ENCODE data around the gene SHH.
A peak's percentile ranks its signal among the peaks of the same experiment; 100 is the strongest.

SHH gene

DNA sequence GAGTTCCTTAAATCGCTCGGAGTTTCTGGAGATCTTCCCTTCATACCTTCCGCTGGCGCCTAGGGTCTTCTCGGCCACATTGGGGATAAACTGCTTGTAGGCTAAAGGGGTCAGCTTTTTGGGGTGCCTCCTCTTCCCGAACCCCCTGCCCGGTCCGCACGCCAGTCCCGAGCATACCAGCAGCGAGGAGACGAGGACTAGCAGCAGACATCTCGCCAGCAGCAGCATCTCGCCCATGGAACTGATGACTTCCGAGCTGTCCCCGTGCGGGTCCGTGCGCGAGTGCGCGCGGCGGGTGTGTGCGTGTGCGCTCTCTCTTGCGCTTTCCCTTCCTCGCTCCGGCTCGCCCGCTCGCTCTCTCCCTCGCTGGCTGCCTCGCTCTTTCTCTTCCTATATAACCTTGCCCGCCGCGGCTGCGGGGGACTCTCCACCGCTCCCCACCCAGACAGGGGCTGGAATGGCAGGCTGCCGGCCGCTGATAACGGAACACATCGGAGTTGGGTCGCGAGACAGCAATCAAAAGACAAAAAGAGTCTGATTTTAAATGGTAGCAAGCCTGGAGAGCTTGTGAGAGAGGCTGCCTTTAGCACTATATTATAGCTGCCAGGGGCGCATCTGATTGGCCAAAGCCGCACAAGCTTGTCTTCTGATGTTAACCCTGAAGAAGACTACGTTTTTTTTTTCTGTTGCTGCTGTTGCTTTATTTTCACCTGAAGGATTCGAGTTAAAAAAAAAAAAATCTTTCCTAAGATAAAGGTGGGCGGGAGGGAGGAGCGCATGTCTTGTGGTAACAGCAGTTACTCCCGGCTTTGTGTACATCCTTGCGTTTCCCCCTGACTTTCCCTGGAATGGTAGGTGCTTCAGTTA is at the start of gene SHH:
TSS of gene SHH (minus strand) at position 569 of the 867 bp plus-strand sequence. CDS start at position 228, 341 bp downstream.
- Histone ChIP-seq H3K4me2 (ENCODE audit: low read depth, low read length, poor library complexity, severe bottlenecking) (no peak within 1 kb of the TSS), H4K20me1 (ENCODE audit: insufficient read depth, low read length, poor library complexity, severe bottlenecking) (no peaks in the 10 kb centered on the region), H3K27me3 (ENCODE audit: insufficient read depth, low read length, poor library complexity, severe bottlenecking) (no peaks in the 10 kb centered on the region), H3K4me3 (ENCODE audit: low read length, poor library complexity, severe bottlenecking) (no peak within 1 kb of the TSS), H3K4me1 (ENCODE audit: insufficient read depth, low read length, poor library complexity, severe bottlenecking) (no peaks in the 10 kb centered on the region), H3K9me2 (replicated peaks; ENCODE audit: low read depth, low read length) (no peaks in the 10 kb centered on the region), H3K79me2 (ENCODE audit: insufficient read depth, low read length) (no peaks in the 10 kb centered on the region), H3F3A (ENCODE audit: low read depth) (no peaks in the 10 kb centered on the region), H3K36me3 (ENCODE audit: insufficient read depth, low read length) (no peaks in the 10 kb centered on the region), H2AFZ (ENCODE audit: low read length) (0 out of 2 replicates have a peak within 1 kb of the TSS, but pooled peaks have one; percentile 43), H3K9me3 (ENCODE audit: insufficient read depth, low read depth, low read length) (no peaks in the 10 kb centered on the region), H3K9ac (ENCODE audit: low read depth, low read length, poor library complexity, severe bottlenecking) (no peak within 1 kb of the TSS)
- TF ChIP-seq, protein P1, sequence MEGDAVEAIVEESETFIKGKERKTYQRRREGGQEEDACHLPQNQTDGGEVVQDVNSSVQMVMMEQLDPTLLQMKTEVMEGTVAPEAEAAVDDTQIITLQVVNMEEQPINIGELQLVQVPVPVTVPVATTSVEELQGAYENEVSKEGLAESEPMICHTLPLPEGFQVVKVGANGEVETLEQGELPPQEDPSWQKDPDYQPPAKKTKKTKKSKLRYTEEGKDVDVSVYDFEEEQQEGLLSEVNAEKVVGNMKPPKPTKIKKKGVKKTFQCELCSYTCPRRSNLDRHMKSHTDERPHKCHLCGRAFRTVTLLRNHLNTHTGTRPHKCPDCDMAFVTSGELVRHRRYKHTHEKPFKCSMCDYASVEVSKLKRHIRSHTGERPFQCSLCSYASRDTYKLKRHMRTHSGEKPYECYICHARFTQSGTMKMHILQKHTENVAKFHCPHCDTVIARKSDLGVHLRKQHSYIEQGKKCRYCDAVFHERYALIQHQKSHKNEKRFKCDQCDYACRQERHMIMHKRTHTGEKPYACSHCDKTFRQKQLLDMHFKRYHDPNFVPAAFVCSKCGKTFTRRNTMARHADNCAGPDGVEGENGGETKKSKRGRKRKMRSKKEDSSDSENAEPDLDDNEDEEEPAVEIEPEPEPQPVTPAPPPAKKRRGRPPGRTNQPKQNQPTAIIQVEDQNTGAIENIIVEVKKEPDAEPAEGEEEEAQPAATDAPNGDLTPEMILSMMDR (conservative IDR thresholded peaks at IDR 0.05; ENCODE audit: low read length), result no peak
- TF ChIP-seq EZH2phosphoT487 (IDR thresholded peaks at IDR 0.05; ENCODE audit: borderline replicate concordance), result no peak

DNA sequence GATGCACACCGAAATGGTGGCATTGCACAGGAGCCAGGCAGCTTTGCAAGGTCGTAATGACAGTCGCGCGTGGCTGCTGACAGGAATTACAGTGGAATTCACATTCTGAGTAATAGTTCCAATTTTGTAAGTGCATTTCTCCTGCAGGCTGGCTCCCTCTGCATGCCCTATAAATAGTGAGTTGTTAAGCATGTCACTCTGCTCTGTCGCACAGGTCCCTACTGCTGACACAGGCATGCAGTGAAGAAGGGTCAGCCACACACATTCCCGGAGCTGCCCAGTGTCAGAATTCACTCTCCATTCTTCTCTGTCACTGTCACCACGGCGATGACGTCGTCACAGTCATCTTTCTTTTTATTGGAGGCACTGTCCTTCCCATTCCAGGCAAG is 49.2 kb upstream of the SHH start:
- H3K36me3 ChIP-seq (ENCODE audit: insufficient read depth, low read length), result no peaks in the 10 kb centered on the region
- H3K9ac ChIP-seq (ENCODE audit: low read depth, low read length, poor library complexity, severe bottlenecking), result no peak overlapping the region
- H3K9me2 ChIP-seq (replicated peaks; ENCODE audit: low read depth, low read length), result no peaks in the 10 kb centered on the region
- no peaks in the 10 kb centered on the region; the same call in 1 of the 2 replicates for H3K9me3 ChIP-seq (ENCODE audit: insufficient read depth, low read depth, low read length)
- TF ChIP-seq, protein P1 (conservative IDR thresholded peaks at IDR 0.05; ENCODE audit: low read length), result no peak
- no peak for TF ChIP-seq EZH2phosphoT487 (IDR thresholded peaks at IDR 0.05; ENCODE audit: borderline replicate concordance)
- no peaks in the 10 kb centered on the region for H3K79me2 ChIP-seq (ENCODE audit: insufficient read depth, low read length)
- no peaks in the 10 kb centered on the region for H3K27me3 ChIP-seq (ENCODE audit: insufficient read depth, low read length, poor library complexity, severe bottlenecking)
- H3K4me2 ChIP-seq (ENCODE audit: low read depth, low read length, poor library complexity, severe bottlenecking), result no peak overlapping the region
- H3F3A ChIP-seq (ENCODE audit: low read depth), result no peaks in the 10 kb centered on the region
- H4K20me1 ChIP-seq (ENCODE audit: insufficient read depth, low read length, poor library complexity, severe bottlenecking), result no peaks in the 10 kb centered on the region
- no peaks in the 10 kb centered on the region for H3K4me1 ChIP-seq (ENCODE audit: insufficient read depth, low read length, poor library complexity, severe bottlenecking)
- H3K4me3 ChIP-seq (ENCODE audit: low read length, poor library complexity, severe bottlenecking), result no peak overlapping the region
- H2AFZ ChIP-seq (ENCODE audit: low read length), result no peak overlapping the region

DNA sequence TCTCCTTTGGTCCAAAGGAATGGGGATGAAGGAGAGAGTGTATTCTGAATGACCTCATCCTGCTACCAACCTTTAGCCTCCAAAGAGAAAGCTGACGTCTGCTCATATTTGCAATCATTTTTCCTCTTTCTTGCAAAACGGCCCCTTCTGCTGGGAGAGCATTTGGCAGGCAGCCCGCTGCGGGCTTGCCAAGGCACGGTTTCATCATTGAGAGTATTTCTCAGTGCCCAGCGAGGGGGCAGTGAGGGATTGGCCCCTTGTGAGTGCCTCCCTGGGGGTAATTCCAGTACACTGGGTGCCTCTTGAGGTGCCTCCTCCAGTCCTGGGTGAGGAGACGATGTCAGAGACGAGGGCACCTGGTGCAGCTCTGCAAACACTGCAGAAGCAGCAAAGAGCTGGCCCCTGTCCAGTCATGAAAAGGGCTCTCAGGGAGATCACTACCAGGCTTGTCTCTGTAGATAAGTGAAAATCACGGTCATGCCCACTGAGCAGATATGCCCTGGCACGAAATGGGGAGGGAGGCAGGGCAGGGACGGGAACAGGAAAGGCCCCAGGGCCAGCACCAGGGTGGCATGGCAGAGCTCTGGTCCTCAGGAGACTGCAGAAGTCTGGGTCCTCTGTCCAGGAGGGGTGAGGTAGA is 48.7 kb upstream of the SHH start:
- H3K9ac ChIP-seq (ENCODE audit: low read depth, low read length, poor library complexity, severe bottlenecking), result no peak overlapping the region
- H3F3A ChIP-seq (ENCODE audit: low read depth), result no peaks in the 10 kb centered on the region
- no peaks in the 10 kb centered on the region for H3K79me2 ChIP-seq (ENCODE audit: insufficient read depth, low read length)
- no peak overlapping the region for H3K4me2 ChIP-seq (ENCODE audit: low read depth, low read length, poor library complexity, severe bottlenecking)
- H4K20me1 ChIP-seq (ENCODE audit: insufficient read depth, low read length, poor library complexity, severe bottlenecking), result no peaks in the 10 kb centered on the region
- H3K9me2 ChIP-seq (replicated peaks; ENCODE audit: low read depth, low read length), result no peaks in the 10 kb centered on the region
- H3K4me1 ChIP-seq (ENCODE audit: insufficient read depth, low read length, poor library complexity, severe bottlenecking), result no peaks in the 10 kb centered on the region
- H3K9me3 ChIP-seq (ENCODE audit: insufficient read depth, low read depth, low read length), result no peaks in the 10 kb centered on the region; the same call in 1 of the 2 replicates
- no peaks in the 10 kb centered on the region for H3K27me3 ChIP-seq (ENCODE audit: insufficient read depth, low read length, poor library complexity, severe bottlenecking)
- TF ChIP-seq, protein P1 (conservative IDR thresholded peaks at IDR 0.05; ENCODE audit: low read length), result no peak
- no peak for TF ChIP-seq EZH2phosphoT487 (IDR thresholded peaks at IDR 0.05; ENCODE audit: borderline replicate concordance)
- no peak overlapping the region for H3K4me3 ChIP-seq (ENCODE audit: low read length, poor library complexity, severe bottlenecking)
- H3K36me3 ChIP-seq (ENCODE audit: insufficient read depth, low read length), result no peaks in the 10 kb centered on the region
- no peak overlapping the region for H2AFZ ChIP-seq (ENCODE audit: low read length)

Data from Loucy (cell line).